ENCODE data around the gene TPR.
"Not testable (repeated sequence)": the region's sequence is repeated elsewhere in the genome, so short reads cannot be mapped to it uniquely, and the experiment has no call there.

The TPR gene

GRCh38 chr1:186375152-186375928, at the start of gene TPR, which contains the start of gene ODR4:
Gene TPR, minus strand, starts transcription at chr1:186375253. Its CDS starts 225 bp downstream, at chr1:186375028.
Gene ODR4, plus strand, starts transcription at chr1:186375838. Its CDS starts 3,948 bp downstream, at chr1:186379786.
- DNase-seq (ENCODE audit: low read depth), result peak; percentile 97

DNA sequence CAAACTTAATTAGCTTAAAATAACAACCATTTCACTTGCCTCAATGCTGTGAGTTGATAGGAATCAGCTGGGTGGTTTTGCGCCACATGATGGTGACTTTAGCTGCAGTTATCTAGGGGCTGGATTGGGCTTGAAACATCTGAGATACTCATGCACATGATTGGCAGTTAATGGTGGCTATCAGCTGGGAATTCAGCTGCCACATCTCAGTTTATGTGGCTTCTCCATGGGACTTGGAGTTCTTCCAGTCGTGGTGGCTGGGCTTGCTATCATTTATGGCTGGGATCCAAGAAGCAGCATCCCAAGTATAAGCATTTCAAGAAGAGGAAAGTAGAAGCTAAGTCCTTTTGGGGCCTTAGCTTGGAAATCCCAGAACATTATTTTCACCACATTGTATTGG, 49.5 kb upstream of the TPR start:
- DNase-seq (ENCODE audit: low read depth), result no peak

GRCh38 chr1:186421446-186421845, 46.4 kb upstream of the TPR start:
- DNase-seq (ENCODE audit: low read depth), result no peak

GRCh38 chr1:186420923-186421322, 45.9 kb upstream of the TPR start:
- DNase-seq (ENCODE audit: low read depth), result no peak

DNA sequence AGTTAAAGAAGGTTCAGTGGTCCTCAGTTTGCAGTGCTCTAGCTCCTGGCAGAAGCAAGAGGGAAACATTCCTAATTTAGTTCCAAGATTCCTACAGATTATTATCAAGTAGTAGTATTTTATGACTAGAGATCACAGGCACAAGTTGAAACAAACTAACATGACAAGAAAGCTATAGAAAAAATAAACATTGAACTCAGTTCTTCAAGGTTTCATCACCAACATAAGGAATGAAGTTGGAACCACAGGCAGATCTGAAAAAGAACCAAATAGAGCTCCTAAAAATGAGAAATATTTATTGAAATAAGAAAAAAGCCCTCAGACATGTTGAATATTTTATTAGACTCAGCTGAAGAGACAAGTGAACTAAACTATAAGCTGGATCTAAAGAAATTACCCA, 45.3 kb upstream of the TPR start:
- DNase-seq (ENCODE audit: low read depth), result no peak

- DNase-seq (ENCODE audit: low read depth), result no peak
Observed at GRCh38 chr1:186418503-186418902, 43.5 kb upstream of the TPR start.

DNA sequence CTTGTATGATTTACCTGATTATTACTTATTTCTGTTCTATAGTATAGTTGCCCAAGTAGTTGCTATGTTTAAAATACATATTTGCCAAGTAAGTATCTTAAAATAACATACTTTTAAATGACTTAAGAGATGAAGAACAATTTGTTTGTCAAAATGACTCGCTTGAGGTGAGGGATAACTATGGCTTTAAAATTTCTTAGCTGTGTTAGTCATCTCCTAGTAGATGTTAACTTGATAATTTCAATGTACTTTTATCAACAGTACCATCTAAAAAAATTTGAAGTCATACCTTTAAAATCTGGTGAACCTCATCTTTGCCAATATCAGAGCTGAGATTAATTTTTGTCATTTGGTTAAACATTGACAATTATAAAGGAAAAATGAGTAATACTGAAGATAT, 38.3 kb upstream of the TPR start:
- DNase-seq (ENCODE audit: low read depth), result no peak

DNA sequence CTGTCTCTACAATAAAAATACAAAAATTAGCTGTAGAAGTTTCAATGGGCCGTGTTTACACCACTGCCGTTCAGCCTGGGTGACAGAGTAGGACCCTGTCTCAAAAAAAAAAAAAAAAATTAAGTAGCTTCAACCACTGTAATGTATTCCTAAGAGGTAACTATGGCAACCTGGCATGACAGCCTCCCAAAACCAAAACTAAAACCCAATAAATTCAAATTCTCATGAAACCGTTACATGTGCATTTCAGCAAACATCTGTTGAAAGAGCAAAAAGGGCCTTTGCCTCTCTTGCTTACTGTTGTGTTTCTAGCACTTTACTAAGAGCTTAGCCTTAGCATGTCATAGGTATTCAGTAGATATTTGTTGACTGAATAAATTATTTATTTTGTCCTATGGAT, 34.0 kb upstream of the TPR start:
- DNase-seq (ENCODE audit: low read depth), result no peak

DNA sequence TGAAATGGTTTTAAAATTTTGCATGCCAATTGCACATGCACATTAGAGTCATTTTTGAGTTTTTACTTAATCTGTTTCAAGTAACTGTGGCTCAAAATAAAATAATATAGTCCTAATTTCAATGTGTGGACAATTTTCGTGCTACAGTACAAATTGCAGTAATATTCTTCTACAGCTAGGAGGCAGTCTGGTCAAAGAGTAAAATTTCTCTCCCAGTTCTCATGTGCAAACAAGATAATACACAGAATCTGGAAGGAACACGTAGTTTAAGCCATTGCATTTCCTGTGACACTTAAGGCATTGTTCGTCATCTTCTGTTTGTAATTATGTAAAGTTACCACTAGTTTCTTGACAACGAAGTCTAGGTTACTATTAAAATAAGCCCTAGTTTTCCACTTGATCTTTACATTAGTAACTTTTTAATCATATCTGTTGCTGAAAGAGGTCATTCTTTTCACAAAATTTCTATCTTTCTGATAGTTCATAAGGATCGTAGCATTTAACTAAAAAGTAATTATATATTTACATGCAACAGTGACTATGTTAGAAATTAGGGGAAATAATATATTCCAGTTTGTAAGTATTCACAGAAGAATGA, 29.5 kb upstream of the TPR start:
- no peak for DNase-seq (ENCODE audit: low read depth)

GRCh38 chr1:186403632-186404031, 28.6 kb upstream of the TPR start:
- no peak for DNase-seq (ENCODE audit: low read depth)

- DNase-seq (ENCODE audit: low read depth), result not testable (repeated sequence)
Observed at GRCh38 chr1:186401446-186401845, 26.4 kb upstream of the TPR start.

DNA sequence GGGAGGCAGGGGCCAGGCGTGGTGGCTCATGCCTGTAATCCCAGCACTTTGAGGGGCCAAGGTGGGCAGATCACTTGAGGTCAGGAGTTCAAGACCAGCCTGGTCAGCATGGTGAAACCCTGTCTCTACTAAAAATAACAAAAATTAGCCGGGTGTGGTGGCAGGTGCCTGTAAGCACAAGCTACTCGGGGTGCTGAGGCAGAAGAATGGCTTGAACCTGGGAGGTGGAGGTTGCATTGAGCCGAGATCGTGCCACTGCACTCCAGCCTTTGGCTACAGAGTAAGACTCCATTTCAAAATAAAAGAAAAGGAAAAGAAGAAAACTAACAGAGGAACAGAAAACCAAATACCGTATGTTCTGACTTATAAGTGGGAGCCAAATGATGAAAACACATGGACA, 17.7 kb upstream of the TPR start:
- not testable (repeated sequence) for DNase-seq (ENCODE audit: low read depth)

DNA sequence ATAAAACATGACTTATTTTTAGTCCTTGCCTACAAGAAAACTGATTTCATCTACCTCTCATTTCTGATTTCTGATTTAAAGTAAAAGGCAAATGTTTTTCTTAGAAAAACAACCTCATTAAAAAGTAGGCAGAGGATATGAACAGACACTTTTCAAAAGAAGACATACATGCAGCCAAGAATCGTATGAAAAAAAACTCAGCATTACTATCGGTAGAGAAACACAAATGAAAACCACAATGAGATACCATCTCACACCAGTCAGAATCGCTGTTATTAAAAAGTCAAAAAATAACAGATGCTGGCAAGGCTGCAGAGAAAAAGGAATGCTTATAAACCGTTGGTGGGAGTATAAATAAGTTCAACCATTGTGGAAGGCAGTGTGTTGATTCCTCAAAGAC, 16.8 kb upstream of the TPR start:
- DNase-seq (ENCODE audit: low read depth), result no peak

GRCh38 chr1:186390925-186391324, 15.9 kb upstream of the TPR start:
- no peak for DNase-seq (ENCODE audit: low read depth)

GRCh38 chr1:186386725-186387383, 11.8 kb upstream of the TPR start:
- DNase-seq (ENCODE audit: low read depth), result no peak

DNA sequence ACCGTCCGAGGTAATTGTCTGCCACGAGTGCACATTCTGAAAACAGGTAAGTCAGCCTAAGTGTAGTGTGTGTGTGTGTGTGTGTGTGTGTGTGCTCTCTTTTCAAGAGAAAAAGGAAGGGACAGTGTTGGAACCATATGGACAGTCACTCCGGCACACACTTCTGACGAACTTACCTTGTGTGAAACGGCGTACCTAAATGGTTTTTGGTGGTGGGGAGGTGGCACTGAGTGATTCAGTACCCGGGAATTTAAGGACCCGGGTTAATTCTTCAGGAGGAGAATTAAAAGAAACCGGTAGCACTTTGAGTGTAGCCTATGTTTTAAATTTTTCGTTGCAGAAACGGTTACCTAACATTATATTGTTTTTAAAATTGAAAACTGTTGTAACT, 871 bp upstream of the TPR start:
- DNase-seq (ENCODE audit: low read depth), result no peak

GRCh38 chr1:186374303-186375151, 526 bp downstream of the TPR start:
- no peak for DNase-seq (ENCODE audit: low read depth)

DNA sequence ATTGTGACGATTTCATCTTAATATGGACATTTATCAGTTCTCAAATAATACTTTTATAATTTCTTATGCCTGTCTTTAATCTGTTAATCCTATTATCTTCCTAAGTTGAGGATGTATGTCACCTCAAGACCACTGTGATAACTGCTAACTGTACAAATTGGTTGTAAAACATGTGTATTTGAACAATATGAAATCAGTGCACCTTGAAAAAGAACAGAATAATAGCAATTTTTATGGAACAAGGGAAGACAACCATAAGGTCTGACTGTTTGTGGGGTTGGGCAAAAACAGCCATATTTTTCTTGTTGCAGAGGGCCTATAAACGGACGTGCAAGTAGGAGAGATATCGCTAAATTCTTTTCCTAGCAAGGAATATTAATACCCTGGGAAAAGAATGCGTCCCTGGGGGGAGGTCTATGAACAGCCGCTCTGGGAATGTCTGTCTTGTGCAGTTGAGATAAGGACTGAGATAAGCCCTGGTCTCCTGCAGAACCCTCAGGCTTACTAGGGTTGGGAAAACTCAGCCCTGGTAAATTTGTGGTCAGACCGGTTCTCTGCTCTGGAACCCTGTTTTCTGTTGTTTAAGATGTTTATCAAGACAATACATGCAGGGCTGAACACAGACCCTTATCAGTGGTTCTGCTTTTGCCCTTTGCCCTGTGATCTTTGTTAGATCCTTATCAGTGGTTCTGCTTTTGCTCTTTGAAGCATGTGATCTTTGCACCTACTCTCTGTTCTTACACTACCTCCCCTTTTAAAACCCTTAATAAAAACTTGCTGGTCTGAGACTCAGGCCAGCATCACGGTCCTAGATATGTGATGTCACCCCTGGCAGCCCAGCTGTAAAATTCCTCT, 27.0 kb downstream of the TPR start:
- DNase-seq (ENCODE audit: low read depth), result not testable (repeated sequence)

GRCh38 chr1:186340772-186341171, 34.3 kb downstream of the TPR start:
- no peak for DNase-seq (ENCODE audit: low read depth)

DNA sequence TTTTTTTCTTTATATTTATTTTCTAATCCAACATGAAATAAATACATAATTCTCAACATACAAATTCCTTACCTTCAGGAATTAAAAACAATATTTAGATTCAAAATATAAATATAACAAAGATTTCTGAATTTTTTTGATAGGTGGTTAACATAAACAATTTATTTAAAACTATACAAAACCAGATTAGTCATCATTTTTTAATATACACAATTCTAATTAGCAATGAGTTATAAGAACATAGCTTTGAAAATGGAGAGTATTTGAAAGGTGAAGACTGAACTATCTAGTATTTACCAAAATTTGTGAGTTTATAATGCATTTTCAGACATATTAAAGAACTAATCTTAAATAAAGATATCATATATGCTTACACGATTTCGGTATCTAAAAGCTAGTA, 37.5 kb downstream of the TPR start:
- DNase-seq (ENCODE audit: low read depth), result no peak

- no peak for DNase-seq (ENCODE audit: low read depth)
Observed at GRCh38 chr1:186330758-186331157, 44.3 kb downstream of the TPR start.

All from HS-27A (cell line).